GM12864 (cell line): ENCODE measurements around the gene SPEG.
A peak's percentile ranks its signal among the peaks of the same experiment; 100 is the strongest.

ENCODE experiments used
- DNase-seq: peaks from one replicate; pipeline ENCODE4 v3.0.0-alpha.2; 2011; ENCODE audit warnings: low read depth
- H3K4me3 ChIP-seq: 2 replicates; pipeline ENCODE4 v1.5.1; 2011; ENCODE audit warnings: mild to moderate bottlenecking, low read depth, low read length, control low read depth
- CTCF ChIP-seq: IDR thresholded peaks from 2 replicates; pipeline ENCODE4 v1.5.1; 2011; ENCODE audit warnings: low read depth, mild to moderate bottlenecking, moderate library complexity, low read length, control low read depth, inconsistent platforms; ENCODE audit errors: missing control alignments

SPEG gene

GRCh38 chr2:219517954-219518778 lies 83.5 kb downstream of the SPEG start:
- H3K4me3 ChIP-seq, result no peak overlapping the region
- DNase-seq, result no peak
- TF ChIP-seq CTCF, result no peak

DNA sequence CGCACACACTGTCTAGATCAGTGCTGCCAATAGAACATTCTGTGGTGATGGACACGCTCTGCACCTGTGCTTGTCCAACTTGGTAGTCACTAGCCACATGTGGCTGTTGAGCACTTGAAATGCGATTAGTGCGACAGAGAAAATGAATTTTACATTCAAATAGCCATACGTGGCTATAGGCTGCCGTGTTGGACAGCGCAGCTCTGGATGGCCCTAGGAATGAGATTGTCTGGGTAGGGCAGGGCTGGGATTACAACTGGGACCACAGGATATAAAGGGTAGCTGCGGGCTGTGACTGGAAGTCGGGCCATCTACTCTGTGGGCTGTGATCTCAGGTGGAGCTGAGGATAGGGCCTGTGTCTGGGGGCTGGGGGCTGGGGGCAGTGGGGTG lies 84.9 kb downstream of the SPEG start:
- DNase-seq, result no peak
- H3K4me3 ChIP-seq, result no peak overlapping the region
- no peak for TF ChIP-seq CTCF

DNA sequence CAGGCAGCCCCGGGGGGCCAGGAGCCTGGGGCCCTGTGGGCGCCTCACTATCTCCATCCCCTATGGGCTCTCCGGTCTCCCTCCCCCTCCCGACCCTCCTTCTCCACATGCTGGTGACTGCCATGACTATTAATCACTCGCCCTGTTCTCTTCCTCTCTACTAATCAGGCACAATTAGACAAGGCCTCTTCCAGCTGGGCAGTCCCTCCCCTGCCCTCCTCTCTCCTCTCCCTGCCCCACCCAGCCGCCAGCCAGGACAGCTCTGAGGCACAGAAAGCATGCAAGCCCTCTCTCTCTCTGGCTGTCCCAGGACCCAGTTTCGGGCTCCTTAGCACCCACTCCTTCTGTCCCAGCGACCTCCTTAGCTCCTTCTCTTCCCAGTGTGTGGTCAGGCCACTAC lies 85.4 kb downstream of the SPEG start:
- DNase-seq, result no peak
- H3K4me3 ChIP-seq, result no peak overlapping the region
- TF ChIP-seq CTCF, result no peak

DNA sequence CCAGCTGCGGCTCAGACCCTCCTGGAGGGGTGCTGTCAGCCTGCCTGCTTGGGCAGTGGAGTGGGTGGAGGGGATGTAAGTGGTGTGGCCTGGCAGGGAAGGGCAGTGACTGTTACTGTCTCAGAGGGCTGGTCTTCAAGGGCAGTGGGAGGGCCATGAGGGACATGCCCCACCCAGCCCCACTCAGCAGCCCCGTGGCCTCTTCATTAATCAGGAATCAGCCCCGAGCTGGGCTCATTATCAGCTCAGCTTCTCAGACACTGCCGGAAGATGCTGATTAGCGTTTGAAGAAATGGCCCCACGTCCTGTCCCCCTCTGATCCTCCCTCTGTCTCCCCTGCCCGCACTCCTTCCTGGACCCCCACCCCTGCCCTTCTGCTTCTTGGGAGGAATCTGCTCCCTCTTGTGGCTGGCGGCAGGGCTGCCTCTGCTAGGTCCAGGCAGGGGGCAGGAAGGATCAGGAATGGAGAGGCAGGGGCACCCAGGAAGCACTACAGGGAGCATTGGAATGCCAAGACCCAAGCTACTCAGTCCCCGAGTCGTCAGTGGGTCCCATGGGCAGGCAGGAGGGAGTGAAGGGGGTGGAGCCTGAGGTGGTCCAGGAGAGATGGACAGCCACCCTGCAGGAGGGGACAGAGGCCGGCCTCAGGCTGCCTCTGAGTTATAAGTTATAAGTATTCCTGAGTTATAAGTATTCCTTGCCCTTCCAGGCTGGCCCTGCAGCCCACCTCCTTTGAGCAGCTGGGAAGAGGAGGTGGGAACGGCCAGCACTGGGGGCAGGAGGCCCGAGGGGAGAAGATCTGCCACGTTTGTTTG lies 86.6 kb downstream of the SPEG start:
- DNase-seq, result no peak
- peak; percentile 37 for TF ChIP-seq CTCF
- H3K4me3 ChIP-seq, result no peak overlapping the region

GRCh38 chr2:219522111-219523030 lies 87.7 kb downstream of the SPEG start:
- no peak for DNase-seq
- TF ChIP-seq CTCF, result no peak
- no peak overlapping the region for H3K4me3 ChIP-seq

- H3K4me3 ChIP-seq, result no peak overlapping the region
- no peak for TF ChIP-seq CTCF
- DNase-seq, result no peak
Measured at GRCh38 chr2:219523031-219523671, 88.5 kb downstream of the SPEG start.
